Right lobe of liver (tissue), 4 donors: ENCODE measurements around the gene RASSF8.

ENCODE experiments used
- POLR2A ChIP-seq: fragments of 450-650 bp; IDR thresholded peaks from one replicate; pipeline ENCODE4 v1.6.1; 2017; ENCODE audit warnings: antibody characterized with exemption, mild to moderate bottlenecking
- TF ChIP-seq, protein P1 (sequence below), 4 donors: fragments of 200-600 bp in 3 of 4; fragments of 450-650 bp in 1 of 4; IDR thresholded peaks; one replicate each; pipeline versions ENCODE4 v1.5.1 to v1.8.0; 2016 to 2022; ENCODE audit warnings: antibody characterized with exemption in 4 of 4, mild to moderate bottlenecking in 2 of 4
- donor health status: DM: no; HTN: no; CAD: no.
- donor health status: DM: no; HTN: no; CAD: no.
- donor health status: DM: no; HTN: yes; CAD: no.

- TF ChIP-seq POLR2A = no peak
- TF ChIP-seq, protein P1, sequence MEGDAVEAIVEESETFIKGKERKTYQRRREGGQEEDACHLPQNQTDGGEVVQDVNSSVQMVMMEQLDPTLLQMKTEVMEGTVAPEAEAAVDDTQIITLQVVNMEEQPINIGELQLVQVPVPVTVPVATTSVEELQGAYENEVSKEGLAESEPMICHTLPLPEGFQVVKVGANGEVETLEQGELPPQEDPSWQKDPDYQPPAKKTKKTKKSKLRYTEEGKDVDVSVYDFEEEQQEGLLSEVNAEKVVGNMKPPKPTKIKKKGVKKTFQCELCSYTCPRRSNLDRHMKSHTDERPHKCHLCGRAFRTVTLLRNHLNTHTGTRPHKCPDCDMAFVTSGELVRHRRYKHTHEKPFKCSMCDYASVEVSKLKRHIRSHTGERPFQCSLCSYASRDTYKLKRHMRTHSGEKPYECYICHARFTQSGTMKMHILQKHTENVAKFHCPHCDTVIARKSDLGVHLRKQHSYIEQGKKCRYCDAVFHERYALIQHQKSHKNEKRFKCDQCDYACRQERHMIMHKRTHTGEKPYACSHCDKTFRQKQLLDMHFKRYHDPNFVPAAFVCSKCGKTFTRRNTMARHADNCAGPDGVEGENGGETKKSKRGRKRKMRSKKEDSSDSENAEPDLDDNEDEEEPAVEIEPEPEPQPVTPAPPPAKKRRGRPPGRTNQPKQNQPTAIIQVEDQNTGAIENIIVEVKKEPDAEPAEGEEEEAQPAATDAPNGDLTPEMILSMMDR (IDR thresholded peaks at IDR 0.05) = no peak
Observed at GRCh38 chr12:26022043-26022442, 63.6 kb downstream of the RASSF8 start.
